WERI-Rb-1 (cell line): ENCODE results near the gene TXK.

Experiments
- DNase-seq: peaks from one replicate; pipeline ENCODE4 v3.0.0-alpha.2; 2020
- H3K27ac ChIP-seq: fragments of 250-450 bp; sonication (Bioruptor Pico); 2 replicates; pipeline ENCODE4 v1.5.1; 2020; ENCODE audit warnings: mild to moderate bottlenecking, moderate library complexity
- H3K27me3 ChIP-seq: fragments of 250-450 bp; sonication (Bioruptor Pico); 2 replicates; pipeline ENCODE4 v1.5.1; 2021; ENCODE audit warnings: mild to moderate bottlenecking, low read depth, moderate library complexity; ENCODE audit not compliant: insufficient read depth, severe bottlenecking
- H3K36me3 ChIP-seq: fragments of 250-450 bp; sonication (Bioruptor Pico); 2 replicates; pipeline ENCODE4 v1.5.1; 2020; ENCODE audit warnings: mild to moderate bottlenecking, moderate library complexity
- H3K4me3 ChIP-seq: 2 replicates; pipeline ENCODE4 v1.5.1; 2011; ENCODE audit warnings: low read depth, mild to moderate bottlenecking, control low read depth, low read length
- H3K9me3 ChIP-seq: fragments of 250-450 bp; sonication (Bioruptor Pico); 2 replicates; pipeline ENCODE4 v1.5.1; 2021; ENCODE audit warnings: mild to moderate bottlenecking, moderate library complexity; ENCODE audit not compliant: severe bottlenecking
- TF ChIP-seq, protein P1 (sequence below): IDR thresholded peaks from 2 replicates; pipeline ENCODE4 v1.5.1; 2011; ENCODE audit warnings: low read depth, mild to moderate bottlenecking, control low read depth, inconsistent platforms, low read length

The TXK gene

DNA sequence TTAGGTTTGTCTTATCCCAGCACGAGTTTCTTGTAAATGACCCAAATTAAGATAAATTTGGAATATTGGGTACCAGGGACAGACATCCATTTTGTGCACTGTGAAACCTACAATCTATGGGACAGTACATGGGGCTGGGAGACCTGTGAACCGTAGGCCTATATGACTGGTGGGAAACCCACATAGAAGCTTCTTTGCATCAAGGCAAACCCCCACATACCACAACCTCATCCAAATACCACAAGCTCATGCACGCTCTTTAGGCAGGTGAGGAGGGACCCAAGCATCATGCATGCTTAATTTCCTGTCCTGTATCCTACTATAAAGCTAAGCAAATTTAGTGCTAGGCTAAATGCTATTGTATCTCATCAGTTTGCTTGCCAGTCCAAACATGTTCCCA, 69.7 kb downstream of the TXK start:
- H3K4me3 ChIP-seq, result no peak overlapping the region
- TF ChIP-seq, protein P1, sequence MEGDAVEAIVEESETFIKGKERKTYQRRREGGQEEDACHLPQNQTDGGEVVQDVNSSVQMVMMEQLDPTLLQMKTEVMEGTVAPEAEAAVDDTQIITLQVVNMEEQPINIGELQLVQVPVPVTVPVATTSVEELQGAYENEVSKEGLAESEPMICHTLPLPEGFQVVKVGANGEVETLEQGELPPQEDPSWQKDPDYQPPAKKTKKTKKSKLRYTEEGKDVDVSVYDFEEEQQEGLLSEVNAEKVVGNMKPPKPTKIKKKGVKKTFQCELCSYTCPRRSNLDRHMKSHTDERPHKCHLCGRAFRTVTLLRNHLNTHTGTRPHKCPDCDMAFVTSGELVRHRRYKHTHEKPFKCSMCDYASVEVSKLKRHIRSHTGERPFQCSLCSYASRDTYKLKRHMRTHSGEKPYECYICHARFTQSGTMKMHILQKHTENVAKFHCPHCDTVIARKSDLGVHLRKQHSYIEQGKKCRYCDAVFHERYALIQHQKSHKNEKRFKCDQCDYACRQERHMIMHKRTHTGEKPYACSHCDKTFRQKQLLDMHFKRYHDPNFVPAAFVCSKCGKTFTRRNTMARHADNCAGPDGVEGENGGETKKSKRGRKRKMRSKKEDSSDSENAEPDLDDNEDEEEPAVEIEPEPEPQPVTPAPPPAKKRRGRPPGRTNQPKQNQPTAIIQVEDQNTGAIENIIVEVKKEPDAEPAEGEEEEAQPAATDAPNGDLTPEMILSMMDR, result no peak
- no peaks in the 10 kb centered on the region for H3K36me3 ChIP-seq

DNA sequence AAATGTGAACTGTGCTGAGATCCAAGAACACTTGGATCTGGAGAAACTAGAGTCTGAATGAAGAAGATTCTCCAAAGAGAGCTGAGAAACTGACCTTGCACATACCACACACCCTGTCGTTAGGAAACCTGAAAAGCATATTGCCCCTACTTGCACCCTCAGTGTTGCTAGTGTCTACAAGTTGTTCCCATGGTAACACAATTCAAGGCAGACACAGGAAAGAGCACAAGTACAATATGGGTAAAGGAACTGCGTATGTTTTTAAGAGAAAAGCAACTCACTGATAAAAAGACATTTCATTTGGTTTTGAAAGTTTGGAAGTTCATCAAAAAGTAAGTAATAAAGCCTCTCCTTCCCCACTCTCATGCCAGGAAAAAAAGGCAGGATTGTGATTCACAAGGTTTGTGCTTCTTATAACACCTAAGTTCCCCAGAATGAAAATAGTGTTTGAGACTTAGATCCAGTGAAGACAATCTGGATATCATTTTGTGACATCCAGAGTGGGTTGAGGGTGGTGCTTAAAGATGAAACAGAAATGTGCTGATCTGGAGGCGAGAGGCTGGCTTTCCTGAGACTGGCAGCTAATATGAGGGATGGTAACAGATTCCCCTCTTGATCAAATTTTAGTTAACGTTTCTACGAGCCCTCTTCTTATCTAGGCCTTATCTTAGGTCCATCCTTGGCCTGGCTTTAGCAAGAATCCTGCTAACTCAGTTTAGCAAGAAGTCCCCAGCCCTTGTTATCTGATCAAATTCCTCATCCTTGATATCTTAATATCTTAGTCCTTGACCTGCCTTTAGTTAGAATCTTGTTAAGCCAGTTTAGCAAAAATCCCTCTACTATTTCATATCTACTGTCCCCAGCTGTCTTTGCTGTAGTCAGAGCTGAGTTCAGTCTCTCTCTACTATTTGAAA, 75.2 kb downstream of the TXK start:
- Histone ChIP-seq H3K9me3 (no peaks in the 10 kb centered on the region), H3K27ac (no peak overlapping the region), H3K36me3 (no peaks in the 10 kb centered on the region), H3K4me3 (no peak overlapping the region), H3K27me3 (no peaks in the 10 kb centered on the region)
- DNase-seq, result no peak
- TF ChIP-seq, protein P1, result no peak

More for the DNA sequence above, 69.7 kb downstream of the TXK start:
- DNase-seq, result no peak
- H3K27me3 ChIP-seq, result no peaks in the 10 kb centered on the region
- no peaks in the 10 kb centered on the region for H3K9me3 ChIP-seq
- no peak overlapping the region for H3K27ac ChIP-seq

DNA sequence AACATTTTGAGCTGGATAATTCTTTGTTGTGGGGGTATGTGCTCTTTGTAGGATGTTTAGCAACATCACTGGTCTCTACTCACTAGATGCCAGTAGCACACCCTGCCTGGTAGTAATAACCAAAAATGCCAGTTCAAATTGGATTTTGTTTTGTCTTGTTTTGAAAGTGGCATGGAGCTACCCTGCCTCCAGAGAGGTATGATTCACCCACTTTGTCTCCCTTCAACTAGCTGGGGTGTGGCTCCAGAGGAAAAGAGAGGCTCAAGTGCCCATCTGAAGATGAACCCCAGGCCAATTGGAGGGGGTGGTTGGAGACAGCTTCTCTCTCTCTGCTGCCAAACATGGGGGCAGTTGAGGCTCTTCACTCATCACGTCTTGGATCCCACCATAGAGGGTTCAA, 83.0 kb downstream of the TXK start:
- Histone ChIP-seq H3K9me3 (no peaks in the 10 kb centered on the region), H3K36me3 (no peaks in the 10 kb centered on the region), H3K27me3 (no peaks in the 10 kb centered on the region), H3K27ac (no peak overlapping the region), H3K4me3 (no peak overlapping the region)
- TF ChIP-seq, protein P1, result no peak
- no peak for DNase-seq

DNA sequence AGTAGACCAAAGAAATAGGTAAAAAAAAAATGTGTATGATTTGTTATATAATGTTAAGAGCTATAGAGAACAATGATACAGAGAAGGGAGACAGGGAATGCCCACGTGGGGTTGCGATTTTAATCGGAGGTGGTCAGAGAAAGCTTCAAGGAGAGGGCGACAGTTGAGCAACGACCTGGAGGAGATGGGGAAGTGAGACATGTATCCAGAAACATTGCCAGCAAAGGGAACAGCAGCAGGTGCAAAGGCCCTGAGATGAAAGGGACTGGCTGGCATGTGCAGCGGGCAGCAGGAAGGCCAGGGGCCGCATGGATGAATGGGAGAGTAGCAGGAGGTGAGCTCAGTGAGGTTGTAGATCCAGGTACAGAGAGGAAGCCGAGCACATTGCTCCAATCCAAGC, 84.6 kb downstream of the TXK start:
- Histone ChIP-seq H3K27ac (no peak overlapping the region), H3K36me3 (no peaks in the 10 kb centered on the region), H3K9me3 (no peaks in the 10 kb centered on the region), H3K4me3 (no peak overlapping the region), H3K27me3 (no peaks in the 10 kb centered on the region)
- TF ChIP-seq, protein P1, result no peak
- DNase-seq, result no peak

DNA sequence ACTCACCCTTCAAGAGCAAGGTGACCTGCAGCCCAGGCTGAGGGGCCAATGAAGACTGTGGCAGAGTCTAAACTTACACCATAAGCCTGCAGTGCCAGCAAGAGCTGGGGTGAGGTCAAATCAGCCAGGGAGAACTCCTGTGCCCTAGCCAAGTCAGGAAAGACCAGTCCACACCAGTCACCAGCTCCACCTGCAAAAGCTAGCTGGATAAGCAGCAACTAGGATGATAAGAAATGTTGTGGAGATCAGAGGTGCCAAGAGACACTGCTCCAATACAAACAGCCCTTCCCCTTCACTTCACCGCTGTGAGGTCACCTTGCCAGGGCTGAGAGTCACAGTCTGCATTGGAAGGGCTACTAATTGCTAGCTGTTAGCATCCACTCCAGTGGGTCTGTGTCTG, 86.2 kb downstream of the TXK start:
- Histone ChIP-seq H3K27me3 (no peaks in the 10 kb centered on the region), H3K27ac (no peak overlapping the region), H3K9me3 (no peaks in the 10 kb centered on the region), H3K36me3 (no peaks in the 10 kb centered on the region), H3K4me3 (no peak overlapping the region)
- DNase-seq, result no peak
- TF ChIP-seq, protein P1, result no peak

DNA sequence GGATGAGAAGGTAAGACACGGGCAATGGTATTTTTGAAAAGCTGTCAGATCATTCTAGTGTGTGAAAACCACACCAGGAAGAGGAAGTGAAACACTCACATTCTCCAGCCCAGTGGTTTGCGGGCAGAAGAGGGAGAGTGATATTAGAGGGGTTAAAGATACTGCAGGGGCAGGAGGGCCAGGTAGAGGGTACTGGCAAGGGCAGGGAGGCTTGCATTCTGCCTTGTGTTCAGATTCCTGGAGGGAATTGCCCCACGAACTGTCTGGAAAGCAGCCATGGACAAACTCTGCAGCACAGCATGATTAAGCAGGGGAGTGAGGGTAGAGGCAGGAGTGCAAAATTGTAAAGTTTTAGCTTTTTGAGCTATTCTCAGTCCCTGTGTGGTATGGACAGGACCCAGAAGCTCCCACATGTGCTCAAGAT, 86.6 kb downstream of the TXK start:
- no peak overlapping the region for H3K4me3 ChIP-seq
- DNase-seq, result no peak
- no peaks in the 10 kb centered on the region for H3K9me3 ChIP-seq
- H3K36me3 ChIP-seq, result no peaks in the 10 kb centered on the region
- no peak overlapping the region for H3K27ac ChIP-seq
- no peaks in the 10 kb centered on the region for H3K27me3 ChIP-seq
- TF ChIP-seq, protein P1, result no peak
